GM23248 (cell line): ENCODE data around the gene CPED1.

ENCODE experiments used
- EZH2 ChIP-seq: fragments of 200-600 bp; sonication (generic); IDR thresholded peaks from 2 replicates; pipeline ENCODE4 v1.6.1; 2018; ENCODE audit warnings: antibody characterized with exemption, mild to moderate bottlenecking; ENCODE audit not compliant: insufficient read depth, poor library complexity, severe bottlenecking
- EZH2phosphoT487 ChIP-seq: fragments of 200-600 bp; sonication (generic); IDR thresholded peaks from 2 replicates; pipeline ENCODE4 v1.6.1; 2018; ENCODE audit warnings: antibody characterized with exemption, moderate library complexity, mild to moderate bottlenecking, low read depth; ENCODE audit not compliant: insufficient read depth

GRCh38 chr7:121313793-121314676 lies 325.5 kb downstream of the CPED1 start:
- TF ChIP-seq EZH2: no peak
- TF ChIP-seq EZH2phosphoT487: no peak
